Globus pallidus (tissue), 1 donor: Measurements from ENCODE around the gene SLIT1.

ENCODE experiments used
- DNase-seq: peaks from one replicate; pipeline ENCODE4 v3.0.0-alpha.2; 2015; ENCODE audit warnings: low spot score

The SLIT1 gene

DNA sequence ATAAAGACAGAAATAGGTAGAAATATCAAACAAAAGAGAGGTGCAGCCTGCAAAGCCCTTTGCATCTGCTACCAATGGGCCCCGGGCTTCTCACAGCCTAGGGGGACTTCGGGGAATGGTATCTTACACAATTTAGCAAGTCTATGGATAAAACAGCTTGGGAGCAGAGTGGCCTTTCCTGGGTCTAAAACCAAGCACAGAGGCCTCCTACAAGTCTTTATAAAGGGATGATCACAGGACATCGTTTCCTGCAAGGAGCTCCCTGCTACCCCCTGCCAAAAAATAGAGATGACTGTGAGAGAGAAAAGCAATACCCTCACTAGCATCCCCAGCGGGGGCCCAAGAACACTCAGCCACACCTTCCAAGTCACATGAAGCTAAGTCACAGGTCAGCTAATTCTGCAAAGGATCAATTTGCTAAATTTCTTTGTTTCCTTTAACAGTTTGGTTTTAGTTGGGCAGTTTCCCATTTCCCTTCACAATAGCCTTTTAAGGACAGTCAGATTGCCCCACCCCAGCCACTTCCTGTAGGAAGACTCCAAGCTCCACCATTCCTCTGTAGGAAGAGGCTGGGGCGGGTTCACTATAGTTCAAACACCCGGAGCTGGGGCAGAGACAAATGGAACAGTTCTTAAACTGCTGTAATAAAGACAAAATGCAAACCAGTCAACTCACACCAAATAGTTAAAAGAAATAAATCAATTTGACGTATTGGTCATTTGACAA, 105.5 kb downstream of the SLIT1 start:
- DNase-seq: no peak

DNA sequence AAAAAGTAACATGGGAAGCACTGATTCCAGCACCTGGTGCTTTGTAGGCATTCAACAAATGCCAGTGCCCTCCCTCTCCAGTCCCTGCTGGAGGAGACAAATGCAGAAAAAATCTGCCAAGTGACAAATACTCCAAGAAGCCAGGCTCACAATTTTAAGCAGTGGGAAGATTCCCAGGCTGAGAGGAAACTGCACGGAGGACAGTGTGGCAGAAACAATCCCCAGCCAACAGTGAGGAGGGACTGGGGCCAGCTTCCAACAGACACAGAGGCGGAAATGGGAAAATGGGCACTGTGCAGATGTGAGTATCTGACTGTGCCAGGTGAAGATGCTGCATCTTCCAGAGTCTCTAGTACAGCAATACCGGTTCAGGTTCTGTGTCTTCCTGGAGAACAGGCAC, 106.3 kb downstream of the SLIT1 start:
- no peak for DNase-seq

DNA sequence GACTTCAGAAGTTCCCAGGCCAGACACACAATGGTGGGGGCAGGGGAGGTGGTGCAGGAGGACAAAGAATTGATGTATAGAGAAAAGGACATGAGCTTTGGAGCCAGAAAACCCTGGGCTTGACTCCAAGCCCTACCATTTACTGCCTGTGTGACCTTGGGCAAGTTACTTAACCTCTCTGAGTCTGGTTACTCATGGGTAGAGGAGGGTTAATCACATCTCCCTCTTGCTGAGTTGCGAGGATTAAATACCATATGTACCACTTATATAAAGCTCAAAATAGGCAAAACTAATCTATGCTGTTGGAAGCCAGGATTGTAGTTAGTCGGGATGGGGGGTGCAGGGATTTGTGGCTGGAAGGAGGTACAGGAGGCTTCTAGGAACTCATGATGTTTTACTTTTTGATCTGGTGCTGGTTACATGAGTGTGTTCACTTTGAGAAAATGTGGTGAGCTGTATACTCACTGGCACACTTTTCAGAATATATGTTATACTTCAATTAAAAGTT, 106.8 kb downstream of the SLIT1 start:
- no peak for DNase-seq

DNA sequence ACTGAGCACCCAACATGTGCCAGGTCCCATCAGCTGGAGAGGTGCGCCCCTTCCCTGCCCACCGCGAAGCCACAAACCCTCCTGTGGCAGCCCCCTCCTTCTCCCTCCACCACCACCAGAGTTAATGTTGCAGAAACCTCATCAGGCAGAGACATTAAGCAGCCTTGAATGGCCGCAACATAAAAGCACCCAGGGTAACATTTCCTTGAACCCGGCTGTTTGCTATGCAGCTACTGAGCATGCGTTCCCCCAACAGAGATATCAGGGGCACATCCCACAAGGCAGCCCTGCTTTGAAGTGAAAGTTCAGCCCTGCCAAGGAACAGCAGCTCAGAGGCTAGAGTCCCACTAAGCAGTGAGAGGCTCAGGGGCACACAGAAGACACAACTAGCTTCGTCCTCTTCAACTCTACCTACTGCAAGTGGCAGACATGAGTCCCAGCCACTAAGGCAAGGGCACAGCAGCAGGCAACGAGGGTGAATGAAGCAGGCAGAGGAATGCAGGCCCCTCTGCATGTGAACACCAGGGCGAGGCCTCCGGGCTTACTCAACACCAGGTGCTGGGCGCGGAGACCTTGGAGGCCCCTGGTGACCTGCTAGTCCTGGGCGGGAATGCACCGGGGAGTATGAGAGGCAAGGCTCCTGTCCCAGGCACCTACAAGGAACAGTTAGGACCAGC, 107.4 kb downstream of the SLIT1 start:
- DNase-seq: no peak

DNA sequence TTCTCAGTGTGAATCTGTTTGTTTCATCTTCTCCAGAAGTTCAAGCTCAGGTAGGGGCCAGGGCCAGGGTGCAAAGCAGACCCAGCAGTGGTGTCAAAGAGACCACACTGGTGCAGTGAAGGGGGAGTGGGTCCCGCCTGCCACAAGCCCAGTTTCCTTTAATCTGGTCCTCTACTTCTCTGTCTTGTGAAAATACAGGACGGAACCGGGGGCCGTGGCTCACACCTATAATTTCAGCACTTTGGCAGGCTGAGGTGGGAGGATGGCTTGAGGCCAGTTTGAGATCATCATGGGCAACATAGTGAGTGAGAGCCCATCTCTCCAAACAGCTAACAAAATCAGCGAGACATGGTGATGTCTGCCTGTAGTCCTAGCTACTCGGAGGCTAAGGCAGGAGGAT, 109.0 kb downstream of the SLIT1 start:
- DNase-seq: no peak

DNA sequence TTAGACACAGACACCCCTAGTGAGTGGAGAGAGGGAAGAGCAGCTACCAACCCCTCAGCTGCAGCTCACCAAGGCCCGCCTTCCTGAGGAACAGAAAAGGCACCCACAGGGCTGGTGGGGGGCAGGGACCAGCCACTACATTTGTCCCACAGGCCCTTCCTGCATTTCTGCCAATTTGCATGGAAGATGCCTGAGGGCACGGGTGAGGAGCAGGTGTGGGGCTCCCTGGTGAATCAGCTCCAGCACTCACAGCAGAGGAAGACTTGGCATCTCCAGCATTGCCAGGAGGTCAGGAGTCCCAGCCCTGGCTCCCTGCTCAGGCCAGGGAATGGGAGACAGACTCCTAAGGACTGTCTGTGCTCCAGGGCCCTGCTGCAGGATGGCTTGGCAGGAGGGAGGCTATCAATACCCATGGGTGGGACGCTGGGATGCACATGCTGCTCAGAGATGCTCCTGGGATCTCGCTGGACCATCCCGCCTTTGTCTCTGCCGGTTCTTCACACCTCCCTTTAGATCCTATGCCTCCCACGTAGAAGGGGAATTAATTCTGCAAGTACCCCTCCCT, 109.7 kb downstream of the SLIT1 start:
- DNase-seq: no peak

DNA sequence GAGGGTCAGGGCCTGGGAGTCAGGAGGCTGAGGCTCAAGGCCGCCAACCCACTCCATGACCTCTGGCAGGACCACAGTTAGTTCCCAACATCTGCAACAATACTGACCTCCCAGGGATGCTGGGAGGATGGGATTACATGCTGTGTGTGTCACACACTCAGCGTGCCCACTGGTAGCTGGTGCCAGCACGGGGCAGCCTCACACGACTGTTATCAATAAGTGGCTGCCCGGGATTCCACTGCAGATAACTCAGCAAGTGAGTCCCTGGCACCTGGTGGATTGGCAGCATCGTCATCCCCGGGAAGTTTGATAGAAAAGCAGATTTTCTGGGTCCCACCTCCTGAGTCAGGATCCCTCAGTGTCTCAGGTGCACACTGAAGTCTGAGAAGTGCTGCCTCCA, 110.3 kb downstream of the SLIT1 start:
- DNase-seq: no peak

DNA sequence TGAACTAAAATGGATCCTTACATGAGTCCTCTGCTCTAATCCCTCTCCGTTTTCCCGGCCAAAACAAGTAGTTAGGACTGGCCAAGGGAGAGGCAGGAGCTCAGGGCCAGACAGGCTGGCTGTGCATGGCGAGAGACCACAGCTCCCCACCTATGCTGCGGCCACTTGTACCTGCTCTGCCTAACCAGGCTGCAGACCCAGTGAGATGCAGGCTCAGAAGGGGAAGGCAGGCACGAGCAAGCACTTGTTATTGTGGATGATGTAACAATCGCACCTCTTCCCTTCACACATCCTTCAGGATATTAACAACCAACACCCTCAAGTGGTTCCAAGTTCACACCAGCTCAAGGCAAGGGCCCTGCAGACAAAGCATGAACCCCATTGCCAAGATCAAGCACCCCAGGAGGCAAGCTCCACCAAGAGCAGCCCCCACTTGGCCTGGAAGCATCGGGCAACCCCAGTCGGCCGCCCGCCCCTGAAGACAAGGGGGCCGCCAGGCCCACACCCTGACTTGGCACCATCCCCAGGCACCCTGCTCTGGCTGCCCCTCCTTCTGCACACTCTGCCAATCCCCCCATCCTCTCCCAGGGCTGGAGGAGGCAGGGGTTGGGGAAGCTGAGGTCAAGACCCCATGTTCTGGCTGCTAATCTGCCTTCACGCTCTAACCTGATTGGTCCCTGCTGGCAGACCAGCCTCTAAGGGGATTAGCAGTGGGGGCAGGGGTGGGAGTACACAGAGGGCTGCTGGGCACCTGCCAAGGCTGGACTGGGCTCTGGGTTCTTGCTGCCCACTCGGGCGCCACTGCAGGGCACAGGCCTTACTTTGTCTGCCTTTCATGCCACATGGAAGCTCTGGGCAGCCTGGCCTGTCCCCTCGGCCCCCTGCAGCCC, 111.3 kb downstream of the SLIT1 start:
- DNase-seq: peak; percentile 13

DNA sequence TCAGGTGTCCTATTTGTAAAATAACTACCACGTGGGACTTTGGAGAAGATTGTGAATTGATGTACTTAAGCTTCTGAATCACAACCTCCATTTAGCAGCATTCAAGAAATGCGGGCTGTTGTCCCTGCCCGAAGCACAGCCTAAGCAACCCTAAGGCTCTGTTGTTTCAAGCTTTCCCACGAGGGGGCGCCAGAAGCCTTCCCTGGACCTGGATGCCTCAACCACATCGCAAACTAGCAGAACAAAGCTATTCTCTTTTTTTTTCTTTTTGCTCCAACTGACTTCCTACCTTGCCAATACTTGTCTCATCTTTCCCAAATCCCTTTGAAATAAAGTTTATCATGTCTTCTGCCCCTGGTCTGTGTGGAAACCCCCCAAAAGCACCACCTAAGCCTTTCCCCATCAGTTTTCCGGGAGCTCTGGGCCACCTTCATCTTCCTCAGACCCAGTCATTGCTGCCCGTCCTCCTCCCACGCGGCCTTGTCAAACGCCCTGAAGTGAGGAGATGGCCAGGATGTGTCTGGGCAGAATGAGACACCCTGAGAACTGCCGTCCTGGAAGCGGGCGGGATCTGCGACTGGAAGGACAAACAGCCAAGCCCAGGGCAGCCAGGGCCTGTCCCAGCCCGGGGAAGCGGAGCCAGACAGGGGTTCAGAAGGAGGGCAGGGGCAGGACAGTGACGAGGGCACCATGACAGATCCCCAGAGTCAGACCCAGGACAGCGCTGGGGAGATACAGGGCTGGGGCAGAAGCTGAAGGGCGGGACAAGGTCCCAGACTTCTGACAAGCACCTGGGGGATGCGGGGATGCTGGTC, 112.7 kb downstream of the SLIT1 start:
- peak; percentile 70 for DNase-seq

DNA sequence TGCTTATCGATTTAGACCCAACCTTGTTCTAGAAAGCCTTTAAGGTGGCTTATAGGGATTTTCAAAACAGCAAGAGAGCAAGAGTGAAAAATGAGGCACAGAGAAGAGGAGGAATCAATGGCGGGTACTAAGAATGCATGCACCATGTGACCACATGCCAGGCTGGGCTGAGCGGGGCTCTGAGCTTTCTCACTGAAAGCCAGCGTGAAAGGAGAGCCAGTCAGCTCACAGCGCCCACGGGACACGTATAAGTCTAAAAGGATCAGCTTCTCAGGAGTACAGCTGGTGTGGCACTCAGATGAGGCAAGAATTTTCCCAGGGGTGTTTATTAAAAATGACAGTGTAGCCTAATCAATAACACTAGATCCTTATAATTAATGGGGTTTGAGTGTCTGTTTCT, 114.3 kb downstream of the SLIT1 start:
- DNase-seq: no peak

DNA sequence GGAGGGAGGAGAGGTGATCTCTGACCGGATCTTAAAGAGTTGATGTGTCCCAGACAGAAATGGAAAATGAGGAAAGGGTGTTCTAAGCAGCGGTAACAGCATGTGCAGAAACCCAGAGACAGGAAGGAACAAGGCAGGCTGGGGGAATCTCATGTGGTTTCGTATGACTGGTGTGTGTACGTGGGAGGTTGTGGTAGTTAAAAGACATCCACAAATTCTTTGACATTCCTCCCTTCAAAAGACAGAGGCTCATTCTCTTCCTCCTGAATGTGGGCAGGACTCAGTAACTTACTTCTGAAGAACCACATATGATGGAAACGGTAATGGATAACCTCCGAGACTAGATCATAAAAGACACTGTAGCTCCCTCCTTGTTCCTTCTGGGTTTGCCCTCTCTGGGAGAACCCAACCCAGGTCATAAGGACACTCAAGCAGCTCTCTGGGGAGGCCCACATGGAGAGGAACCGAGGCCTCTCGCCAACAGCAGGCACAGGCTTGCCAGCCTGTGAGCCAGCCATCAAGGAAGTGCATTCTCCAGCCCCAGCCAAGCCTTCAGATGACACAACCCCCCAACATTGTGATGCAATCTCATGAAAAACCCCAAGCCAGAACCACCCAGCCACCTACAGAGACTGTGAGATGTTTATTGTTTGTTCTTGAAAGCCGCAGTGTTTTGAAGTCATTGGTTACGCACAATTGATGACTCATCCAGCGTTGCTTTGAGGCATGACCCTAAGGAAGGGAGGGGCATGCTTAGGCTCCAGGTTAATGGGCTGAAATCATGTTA, 116.0 kb downstream of the SLIT1 start:
- no peak for DNase-seq

DNA sequence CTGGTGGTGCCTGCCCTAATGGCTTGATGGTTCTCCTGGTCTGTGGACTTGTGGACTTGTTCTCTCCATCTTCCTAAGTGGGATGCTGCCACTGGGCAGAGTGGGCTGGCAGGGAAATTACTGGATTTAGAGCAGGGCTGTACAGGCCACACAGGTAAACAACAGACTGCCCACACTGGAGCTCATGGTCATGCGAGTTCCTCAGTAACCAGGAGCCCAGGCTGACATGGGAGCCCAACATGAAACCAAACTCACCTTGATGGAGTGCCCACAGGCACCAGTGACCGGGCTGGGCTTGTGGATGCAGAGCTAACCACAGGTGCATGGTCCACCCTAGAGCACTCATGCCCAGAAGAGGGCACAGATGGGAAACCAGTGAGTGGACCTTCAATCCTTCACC, 116.7 kb downstream of the SLIT1 start:
- no peak for DNase-seq

DNA sequence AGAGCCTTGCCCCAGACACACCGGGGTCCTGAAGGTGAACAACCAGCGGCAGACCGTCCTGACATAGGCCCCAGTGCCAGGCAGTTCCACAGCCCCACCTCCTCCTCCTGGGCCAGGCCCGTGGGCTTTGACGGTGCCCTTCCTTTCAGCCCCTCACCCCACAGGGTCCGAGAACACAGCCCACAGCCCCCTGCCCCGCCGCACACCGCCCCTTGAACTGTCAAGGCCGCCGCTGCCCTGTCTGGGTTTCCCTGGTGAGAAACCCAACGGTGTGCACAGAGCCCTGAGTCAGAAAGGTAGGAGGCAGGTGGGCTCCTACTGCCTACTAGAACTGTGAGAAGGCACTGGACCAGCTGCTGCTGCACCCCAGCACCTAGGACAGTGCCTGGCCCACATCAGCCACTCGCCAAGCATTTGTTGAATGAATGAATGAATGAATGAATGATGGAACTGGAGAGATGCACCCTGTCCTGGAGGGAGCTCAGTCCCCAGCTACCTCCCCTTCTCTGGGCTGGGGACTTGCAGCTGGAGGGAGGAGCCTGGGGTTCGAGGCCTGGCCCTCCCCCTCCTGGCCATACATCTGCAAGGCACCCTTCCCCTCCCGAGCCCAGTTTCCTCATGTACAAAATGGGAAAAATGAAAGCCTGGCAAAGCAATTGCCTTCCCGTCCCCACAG, 117.9 kb downstream of the SLIT1 start:
- DNase-seq: no peak

DNA sequence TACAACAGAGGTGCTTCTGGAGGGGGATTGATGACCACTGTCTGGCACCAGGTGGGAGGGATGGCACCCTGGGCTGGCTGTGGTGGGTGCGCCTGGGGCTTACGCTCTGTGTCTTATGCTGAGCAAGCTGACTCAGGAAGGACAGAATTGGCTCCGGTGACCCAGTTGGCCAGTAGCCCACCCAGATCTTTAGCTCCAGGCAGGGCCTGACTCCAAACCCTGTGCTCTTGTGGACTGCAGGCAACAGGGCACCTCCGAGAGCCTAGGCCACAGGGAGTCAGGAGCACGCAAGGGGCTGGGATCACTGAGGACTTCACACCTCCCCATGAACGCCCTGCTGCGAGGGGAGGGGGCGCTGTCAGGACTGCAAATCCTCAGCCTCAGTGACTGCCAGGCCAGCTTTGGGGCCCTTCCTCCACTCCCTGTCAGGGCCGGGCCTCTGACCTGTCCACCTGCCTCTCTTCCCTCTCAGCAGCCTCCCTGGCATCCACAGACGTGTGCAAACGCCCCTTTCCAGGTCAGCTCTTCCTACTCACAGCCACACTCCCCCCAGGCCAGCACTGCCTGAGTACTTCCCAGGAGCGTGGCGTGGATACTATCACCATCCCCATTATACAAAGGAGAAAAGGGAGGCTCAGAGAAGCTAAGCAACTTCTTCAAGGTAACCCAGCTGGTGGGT, 118.7 kb downstream of the SLIT1 start:
- no peak for DNase-seq

DNA sequence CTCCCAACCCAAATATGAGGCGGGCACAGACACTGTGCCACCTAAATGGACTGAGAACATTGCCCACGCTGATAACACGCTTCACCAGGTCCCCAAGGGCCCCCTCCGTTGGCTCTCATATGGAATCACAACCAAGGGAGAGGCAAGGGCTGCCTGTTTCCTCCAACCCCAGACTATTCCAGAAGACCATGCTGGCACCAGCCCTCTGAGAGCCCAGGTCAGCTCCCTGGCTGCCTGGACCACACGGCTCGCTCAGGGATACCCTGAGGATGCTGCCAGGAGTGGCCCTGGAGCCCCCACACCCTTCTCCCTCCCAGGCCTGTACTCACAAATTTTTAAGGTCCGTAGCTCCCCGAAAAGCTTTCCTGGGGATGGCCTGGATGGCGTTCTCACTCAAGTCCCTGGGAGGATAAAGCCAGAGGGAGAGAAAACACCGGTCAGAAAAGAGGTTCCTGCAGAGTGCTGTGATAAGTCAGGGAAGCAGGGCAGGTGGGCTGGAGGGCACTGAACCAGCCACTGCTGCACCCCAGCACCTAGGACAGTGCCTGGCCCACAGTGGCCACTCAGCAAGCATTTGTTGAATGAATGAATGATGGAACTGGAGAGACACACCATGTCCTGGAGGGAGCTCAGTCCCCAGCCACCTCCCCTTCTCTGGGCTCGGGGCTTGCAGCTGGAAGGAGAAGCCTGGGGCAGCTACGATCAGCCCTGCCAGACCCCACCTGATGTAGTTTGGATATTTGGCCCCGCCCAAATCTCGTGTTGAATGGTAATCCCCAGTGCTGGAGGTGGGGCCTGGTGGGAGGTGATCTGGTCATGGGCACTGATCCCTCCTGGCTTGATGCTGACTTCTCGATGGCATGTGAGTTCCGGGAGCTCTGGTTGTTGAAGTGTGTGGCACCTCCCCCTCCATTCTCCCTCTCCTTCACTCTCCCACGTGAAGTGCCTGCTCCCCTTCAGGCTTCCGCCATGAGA, 119.8 kb downstream of the SLIT1 start:
- DNase-seq: no peak

DNA sequence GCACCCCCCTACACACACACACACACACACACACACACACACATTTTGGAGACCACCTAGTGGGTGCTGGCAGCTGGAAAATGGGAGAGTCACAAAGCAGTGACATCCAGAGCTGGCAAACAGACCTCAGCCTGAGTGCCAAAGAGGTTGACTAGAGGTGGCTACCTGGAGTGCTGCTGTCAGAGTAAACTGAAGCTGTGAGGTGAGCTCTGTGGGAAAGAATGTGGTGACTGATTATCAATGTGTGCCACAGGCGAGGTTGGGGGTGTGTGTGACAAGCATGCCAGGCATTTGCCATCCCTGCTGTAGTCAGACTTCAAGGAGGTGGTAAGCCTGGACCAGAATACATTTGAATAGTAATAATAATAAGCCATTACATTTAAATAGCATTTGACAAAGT, 120.6 kb downstream of the SLIT1 start:
- no peak for DNase-seq

DNA sequence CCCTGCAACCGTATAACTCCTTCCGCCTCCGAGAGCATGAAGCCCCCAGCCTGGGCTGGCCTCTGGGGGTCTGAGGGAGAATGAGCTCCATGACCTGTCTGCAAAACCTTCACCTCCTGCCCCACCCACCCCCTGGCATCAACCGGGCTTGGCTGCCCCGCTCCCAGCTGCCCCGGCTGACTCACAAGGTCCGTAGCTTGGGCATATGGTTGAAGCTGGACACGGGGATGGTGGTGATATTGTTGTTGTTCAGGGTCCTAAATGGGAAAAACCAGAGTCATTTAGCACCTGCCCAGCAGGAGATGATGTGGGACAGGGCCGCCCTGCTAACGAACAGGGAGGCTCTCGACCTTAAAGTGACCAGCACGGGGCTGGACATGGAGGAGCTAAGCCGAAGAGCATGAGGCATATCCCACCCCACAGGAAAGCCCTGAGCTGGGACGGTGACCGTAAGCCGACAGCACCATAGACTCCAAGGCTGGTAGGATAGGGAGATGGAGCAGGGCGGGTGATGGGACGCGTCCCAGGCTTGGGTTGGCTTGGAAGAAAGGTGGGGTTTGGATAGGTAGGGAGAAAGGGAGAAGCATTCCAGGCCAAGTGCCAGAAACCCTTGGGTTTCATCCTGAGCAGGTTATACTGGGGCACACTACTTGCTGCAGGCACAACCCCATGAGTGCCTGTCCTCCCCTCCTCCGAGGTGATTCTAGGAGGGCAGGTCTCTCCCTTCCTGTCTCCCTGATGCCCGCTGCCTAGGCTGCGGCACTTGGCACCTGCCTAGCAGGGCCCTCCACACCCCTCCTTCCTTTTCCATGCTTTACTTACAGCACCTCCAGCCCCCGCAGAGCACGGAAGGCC, 121.5 kb downstream of the SLIT1 start:
- DNase-seq: no peak
